HepG2 (cell line): ENCODE data around the gene CLTCL1. TPM values are rescaled to one million over a fixed set of nuclear protein-coding genes. Genes with fewer than 3 reads are reported as not detected.
A peak's percentile ranks its signal among the peaks of the same experiment; 100 is the strongest.

ENCODE experiments used
- AGO2 ChIP-seq: fragments of 200-400 bp; formaldehyde crosslinking; optimal IDR thresholded peaks from 2 replicates; pipeline ENCODE3; 2017; ENCODE audit warnings: mild to moderate bottlenecking, low read depth, low read length, moderate library complexity
- BCLAF1 ChIP-seq: fragments of 450-650 bp; IDR thresholded peaks from 2 replicates; pipeline ENCODE4 v1.6.1; 2017; ENCODE audit warnings: mild to moderate bottlenecking
- EZH2 ChIP-seq: conservative IDR thresholded peaks from 2 replicates; pipeline ENCODE4 v1.6.1; 2012; ENCODE audit warnings: mild to moderate bottlenecking, low read depth, low read length, moderate library complexity
- GRHL1 ChIP-seq: sonication (generic); formaldehyde crosslinking; conservative IDR thresholded peaks from 2 replicates; pipeline ENCODE4 v1.8.0; 2022; ENCODE audit warnings: missing genetic modification reagents
- HMG20B ChIP-seq: conservative IDR thresholded peaks from 2 replicates; pipeline ENCODE4 v1.6.1; 2016; ENCODE audit warnings: missing genetic modification reagents, missing compliant biosample characterization
- HNRNPH1 ChIP-seq: fragments of 200-400 bp; formaldehyde crosslinking; optimal IDR thresholded peaks from 2 replicates; pipeline ENCODE3; 2017; ENCODE audit warnings: mild to moderate bottlenecking, low read depth, low read length
- JUNB ChIP-seq: sonication (generic); formaldehyde crosslinking; IDR thresholded peaks from 2 replicates; pipeline ENCODE4 v1.8.0; 2022; ENCODE audit warnings: missing genetic modification reagents, mild to moderate bottlenecking, borderline replicate concordance
- MBNL3 ChIP-seq: fragments of 250-450 bp; sonication (Bioruptor Pico); conservative IDR thresholded peaks from 2 replicates; pipeline ENCODE4 v1.8.0; 2022; ENCODE audit warnings: mild to moderate bottlenecking, inconsistent platforms
- MYPOP ChIP-seq: sonication (generic); formaldehyde crosslinking; IDR thresholded peaks from 2 replicates; pipeline ENCODE4 v1.8.1; 2023; ENCODE audit warnings: mild to moderate bottlenecking, moderate library complexity, missing genetic modification reagents
- NAIF1 ChIP-seq: sonication (generic); formaldehyde crosslinking; IDR thresholded peaks from 2 replicates; pipeline ENCODE4 v1.5.0; 2020; ENCODE audit warnings: mild to moderate bottlenecking, missing genetic modification reagents, borderline replicate concordance
- NONO ChIP-seq, 2 experiments: fragments of 450-650 bp in 1 of 2; sonication (generic) in 1 of 2; formaldehyde crosslinking in 1 of 2; IDR thresholded peaks in 1 of 2; conservative IDR thresholded peaks in 1 of 2; 2 replicates each; pipeline versions ENCODE4 v1.6.1 to v1.8.0; 2017 to 2022; ENCODE audit warnings: mild to moderate bottlenecking in 1 of 2, missing genetic modification reagents in 1 of 2, moderate library complexity in 1 of 2
- PCBP1 ChIP-seq: fragments of 200-400 bp; formaldehyde crosslinking; IDR thresholded peaks from 2 replicates; pipeline ENCODE4 v1.6.1; 2017; ENCODE audit warnings: mild to moderate bottlenecking, low read depth, low read length, borderline replicate concordance
- TBX3 ChIP-seq: fragments of 450-650 bp; IDR thresholded peaks from 2 replicates; pipeline ENCODE4 v1.6.1; 2017; ENCODE audit warnings: antibody characterized with exemption, mild to moderate bottlenecking, inconsistent platforms, borderline replicate concordance
- TFDP1 ChIP-seq: IDR thresholded peaks from 2 replicates; pipeline ENCODE4 v1.6.1; 2016; ENCODE audit warnings: missing compliant biosample characterization, missing genetic modification reagents, borderline replicate concordance
- ZC3H13 ChIP-seq: sonication (generic); formaldehyde crosslinking; IDR thresholded peaks from 2 replicates; pipeline ENCODE4 v1.8.1; 2023; ENCODE audit warnings: mild to moderate bottlenecking, missing genetic modification reagents, moderate library complexity
- ZNF207 ChIP-seq: fragments of 450-650 bp; IDR thresholded peaks from 2 replicates; pipeline ENCODE4 v1.6.1; 2016; ENCODE audit warnings: antibody characterized with exemption, borderline replicate concordance
- ZNF460 ChIP-seq: sonication (generic); formaldehyde crosslinking; IDR thresholded peaks from 2 replicates; pipeline ENCODE4 v1.5.1; 2020; ENCODE audit warnings: missing genetic modification reagents, mild to moderate bottlenecking, borderline replicate concordance
- ZNF580 ChIP-seq: IDR thresholded peaks from 2 replicates; pipeline ENCODE4 v1.6.1; 2016; ENCODE audit warnings: low read depth, borderline replicate concordance
- ZNF616 ChIP-seq: sonication (generic); formaldehyde crosslinking; IDR thresholded peaks from 2 replicates; pipeline ENCODE4 v1.5.0; 2020; ENCODE audit warnings: low read depth, mild to moderate bottlenecking, missing genetic modification reagents
- polyA plus RNA-seq, 8 experiments: library from polyadenylated mRNA; depleted of rRNA in 3 of 8; stranded (reverse) in 7 of 8; unstranded in 1 of 8; fragments of >200 nt; fragmentation: Illumina TruSeq in 4 of 8; extraction: Trizol in 4 of 8; gene quantifications; 2 replicates each; pipeline versions ENCODE4 v1.2.1 to v1.2.3, GENCODE V29; 2011 to 2016; ENCODE audit warnings: low read depth in 4 of 8, missing spikeins in 1 of 8, mixed read lengths in 1 of 8; ENCODE audit not compliant: insufficient read depth in 1 of 8
- total RNA-seq, 5 experiments: library from RNA; depleted of rRNA; stranded (reverse); fragments of >200 nt; fragmentation: Illumina TruSeq; extraction: Trizol; gene quantifications; 2 replicates each; pipeline ENCODE4 v1.2.3, GENCODE V29; 2016; ENCODE audit warnings: low read depth in 1 of 5
- TF ChIP-seq, protein P1 (sequence below): sonication (generic); formaldehyde crosslinking; IDR thresholded peaks from 2 replicates; pipeline ENCODE4 v1.4.0; 2020; ENCODE audit warnings: mild to moderate bottlenecking, missing genetic modification reagents

The CLTCL1 gene
- total and polyA plus RNA-seq, 2 of the 13 experiments (the other 11 are each of a cell fraction or from before 2014, with no cell fraction given) = 8.1 to 10.9 TPM

- TF ChIP-seq GRHL1 (CRISPR knock-in tag) (no peak), JUNB (CRISPR knock-in tag) (no peak), NAIF1 (CRISPR knock-in tag) (no peak), MBNL3 (CRISPR knock-in tag) (no peak), TFDP1 (no peak), ZC3H13 (CRISPR knock-in tag) (0 out of 2 replicates have a peak, but pooled peaks have one; percentile 57), ZNF207 (no peak), HMG20B (CRISPR knock-in tag) (no peak), NONO (IDR thresholded peaks at IDR 0.05) (no peak), NONO (CRISPR knock-in tag; conservative IDR thresholded peaks at IDR 0.05) (no peak), PCBP1 (0 out of 2 replicates have a peak, but pooled peaks have one; percentile 47), ZNF580 (CRISPR knock-in tag) (no peak), ZNF460 (CRISPR knock-in tag) (no peak), AGO2 (peak; percentile 70), MYPOP (CRISPR knock-in tag) (no peak), ZNF616 (CRISPR knock-in tag) (0 out of 2 replicates have a peak, but pooled peaks have one; percentile 33), EZH2 (no peak), BCLAF1 (no peak), TBX3 (no peak), HNRNPH1 (no peak)
- TF ChIP-seq, protein P1, sequence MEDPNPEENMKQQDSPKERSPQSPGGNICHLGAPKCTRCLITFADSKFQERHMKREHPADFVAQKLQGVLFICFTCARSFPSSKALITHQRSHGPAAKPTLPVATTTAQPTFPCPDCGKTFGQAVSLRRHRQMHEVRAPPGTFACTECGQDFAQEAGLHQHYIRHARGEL = no peak
Measured at GRCh38 chr22:19176732-19177131, 114.8 kb downstream of the CLTCL1 start (continued).
